Activated CD4-positive, alpha-beta memory T cell treated with anti-CD3 and anti-CD28 coated beads for 36 hours (primary cell): ENCODE results near the gene FLT3LG. TPM values are rescaled to one million over a fixed set of nuclear protein-coding genes. Genes with fewer than 3 reads are reported as not detected.

ENCODE experiments used
- CTCF ChIA-PET: fragments of 350-600 bp; sonication (Branson Sonifier 250); formaldehyde crosslinking; loops from one replicate; lab custom pipeline; 2021; ENCODE audit warnings: antibody characterized with exemption, inconsistent platforms; lab: Charles Lee
- POLR2A ChIA-PET: fragments of 350-600 bp; sonication (Branson Sonifier 250); formaldehyde crosslinking; loops from one replicate; lab custom pipeline; 2021; ENCODE audit warnings: antibody characterized with exemption; lab: Charles Lee
- DNase-seq: peaks from one replicate; pipeline ENCODE4 v3.0.0-alpha.2; 2020
- H3K27ac Mint-ChIP-seq: one replicate; pipeline ENCODE4 v1.8.0; 2021; ENCODE audit warnings: mixed read lengths
- H3K27me3 Mint-ChIP-seq: one replicate; pipeline ENCODE4 v1.8.0; 2021; ENCODE audit warnings: mixed read lengths
- H3K36me3 Mint-ChIP-seq: one replicate; pipeline ENCODE4 v1.8.0; 2021; ENCODE audit warnings: mixed read lengths
- H3K4me1 Mint-ChIP-seq: one replicate; pipeline ENCODE4 v1.8.0; 2021; ENCODE audit warnings: low read depth, mixed read lengths
- H3K4me3 Mint-ChIP-seq: one replicate; pipeline ENCODE4 v1.8.0; 2021; ENCODE audit warnings: mild to moderate bottlenecking, mixed read lengths
- H3K9me3 Mint-ChIP-seq: one replicate; pipeline ENCODE4 v1.8.0; 2021; ENCODE audit warnings: mixed read lengths
- intact Hi-C: fragments of 100-400 bp; cut with micrococcal nuclease; formaldehyde crosslinking; loops from one replicate; pipeline ENCODE4 v1.15.1; 2023
- microRNA-seq: library from miRNA; unstranded; fragments of <30 nt; microRNA quantifications from one replicate; pipeline ENCODE4 v1.2.0, GENCODE V29; 2022; ENCODE audit warnings: borderline number of aligned reads, borderline microRNAs expressed, borderline replicate concordance
- total RNA-seq, 2 experiments: library from RNA; stranded (reverse); gene quantifications; one replicate each; pipeline ENCODE4 v1.2.3, GENCODE V29; 2021

Gene FLT3LG
- total RNA-seq, 2 experiments from 2014 or later = 50.1 to 51.0 TPM

GRCh38 chr19:49528211-49528771 is 54.3 kb downstream of the FLT3LG start:
- Mint-ChIP-seq H3K27ac (no peak overlapping the region), H3K9me3 (no peaks in the 10 kb centered on the region), H3K27me3 (no peaks in the 10 kb centered on the region), H3K4me3 (peak overlapping the region; percentile 72), H3K36me3 (no peaks in the 10 kb centered on the region), H3K4me1 (peaks cover 18% of the 10 kb centered on the region)
- intact Hi-C loops = no loop called here
- ChIA-PET CTCF (interaction anchor here (0.8 to 2.1 kb wide), 7 partner anchors 18 to 150 kb away, joined by 3 to 15 read pairs (median 6); no protein-coding TSS in a partner anchor), POLR2A (no interaction called here)
- no peak for DNase-seq

DNA sequence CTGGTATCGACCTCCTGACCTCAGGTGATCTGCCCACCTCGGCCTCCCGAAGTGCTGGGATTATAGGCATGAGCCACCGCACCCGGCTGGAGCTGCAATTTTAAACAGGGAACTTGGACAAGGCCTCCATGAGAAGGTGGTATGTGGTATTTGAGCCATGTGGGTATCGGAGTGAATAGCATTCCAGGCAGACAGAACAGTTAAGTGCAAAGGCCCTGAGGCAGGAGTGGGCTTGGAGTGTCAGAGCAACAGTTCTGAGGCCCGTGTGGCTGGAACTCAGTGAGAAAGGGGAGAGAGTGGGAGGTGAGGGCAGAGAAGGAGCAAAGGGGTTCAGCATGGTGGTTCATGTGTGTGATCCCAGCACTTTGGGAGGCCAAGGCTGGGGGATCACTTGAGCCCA is 56.7 kb downstream of the FLT3LG start:
- ChIA-PET POLR2A (interaction anchor here (0.6 kb wide), 1 partner anchor 62 kb away, joined by 3 read pairs; no protein-coding TSS in a partner anchor), CTCF (interaction anchor here (0.8 to 1.6 kb wide), 4 partner anchors 24 to 39 kb away, joined by 3 to 6 read pairs (median 4); no protein-coding TSS in a partner anchor)
- no peaks in the 10 kb centered on the region for H3K27me3 Mint-ChIP-seq
- intact Hi-C loops = no loop called here
- H3K27ac Mint-ChIP-seq = no peak overlapping the region
- H3K4me3 Mint-ChIP-seq = no peak overlapping the region
- DNase-seq = no peak
- H3K36me3 Mint-ChIP-seq = no peaks in the 10 kb centered on the region
- H3K9me3 Mint-ChIP-seq = no peaks in the 10 kb centered on the region
- peaks cover 33% of the 10 kb centered on the region for H3K4me1 Mint-ChIP-seq

- ChIA-PET POLR2A (interaction anchor here (0.5 to 1.7 kb wide), 5 partner anchors 13 to 131 kb away, joined by 3 to 6 read pairs (median 3); partner anchors contain the start of gene NOSIP), CTCF (interaction anchor here (0.6 to 4.2 kb wide), 17 partner anchors 9 to 139 kb away, joined by 3 to 36 read pairs (median 4); partner anchors contain the start of gene RPS11)
- Mint-ChIP-seq H3K9me3 (no peaks in the 10 kb centered on the region), H3K4me3 (peak overlapping the region; percentile 75), H3K27me3 (no peaks in the 10 kb centered on the region), H3K27ac (no peak overlapping the region), H3K4me1 (peaks cover 20% of the 10 kb centered on the region), H3K36me3 (no peaks in the 10 kb centered on the region)
- intact Hi-C loops = loop anchor here (2.0 kb wide), 1 partner anchor 21 kb away; no protein-coding TSS in a partner anchor
- peak; percentile 83 for DNase-seq
Measured at GRCh38 chr19:49533551-49534488, 59.8 kb downstream of the FLT3LG start.

DNA sequence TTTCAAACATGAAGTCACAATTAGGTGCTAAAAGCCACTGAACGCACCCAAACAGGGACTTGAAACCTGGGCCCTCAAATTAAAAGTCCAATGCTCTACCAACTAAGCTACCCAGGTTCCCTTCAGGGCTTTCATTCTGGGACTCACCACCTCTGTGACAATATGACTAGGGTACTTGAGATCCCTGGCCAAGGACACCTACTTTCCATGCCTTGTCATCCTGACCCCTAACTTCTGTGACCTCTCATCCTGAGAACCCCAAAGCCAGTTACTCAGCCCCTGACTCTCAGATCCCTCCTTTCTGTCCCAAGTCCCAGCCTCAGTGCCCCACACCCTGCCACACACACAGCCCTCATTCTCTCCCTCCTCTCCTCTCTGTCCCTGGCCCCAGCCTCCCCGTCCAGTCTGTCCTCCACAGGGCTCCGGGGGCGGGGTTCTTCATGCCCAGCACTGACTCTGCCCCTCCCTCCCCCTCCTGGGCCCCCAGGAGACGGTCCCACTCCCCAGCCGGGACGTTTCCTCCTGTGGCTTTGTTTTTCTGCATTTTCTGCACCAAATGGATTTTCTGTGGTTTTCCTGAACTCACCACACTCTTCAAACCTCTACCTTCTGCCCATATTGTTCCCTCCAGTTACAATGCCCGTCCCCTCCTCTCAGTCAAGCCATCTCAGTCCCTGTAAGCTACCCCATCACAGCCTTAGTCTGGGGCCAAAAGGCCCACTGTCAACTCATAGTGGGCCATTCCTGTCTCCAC is 60.8 kb downstream of the FLT3LG start:
- DNase-seq = peak; percentile 44
- H3K27ac Mint-ChIP-seq = no peak overlapping the region
- peaks cover 20% of the 10 kb centered on the region for H3K4me1 Mint-ChIP-seq
- no peaks in the 10 kb centered on the region for H3K36me3 Mint-ChIP-seq
- intact Hi-C loops = loop anchor here (2.0 kb wide), 1 partner anchor 20 kb away; no protein-coding TSS in a partner anchor
- no peaks in the 10 kb centered on the region for H3K9me3 Mint-ChIP-seq
- H3K4me3 Mint-ChIP-seq = peak overlapping the region; percentile 75
- POLR2A ChIA-PET = interaction anchor here (0.6 to 1.7 kb wide), 5 partner anchors 12 to 49 kb away, joined by 3 to 6 read pairs (median 3); partner anchors contain the start of gene NOSIP
- CTCF ChIA-PET = interaction anchor here (0.6 to 4.2 kb wide), 17 partner anchors 9 to 138 kb away, joined by 3 to 36 read pairs (median 4); partner anchors contain the start of gene RPS11
- no peaks in the 10 kb centered on the region for H3K27me3 Mint-ChIP-seq

Small RNAs within 50 kb of the gene (microRNA-seq; reads per million reads assigned to microRNA genes)
- gene MIR150 = 17,429 reads per million, percentile 97 among the genes with 10 or more reads in this experiment

Other genes starting within 250 kb of the FLT3LG start
- gene SLC6A16, start 149.0 kb upstream of the FLT3LG start, total RNA-seq = 1 to 10 TPM; 1.0 to 1.3 TPM
- gene CD37, start 138.8 kb upstream of the FLT3LG start, total RNA-seq = 100 to 1,000 TPM; 178 to 181 TPM
- gene TEAD2, start 111.8 kb upstream of the FLT3LG start, total RNA-seq = not detected
- not detected for gene DKKL1, start 110.3 kb upstream of the FLT3LG start, total RNA-seq
- gene KASH5, start 86.0 kb upstream of the FLT3LG start, total RNA-seq = 1 to 10 TPM; 2.3 to 2.6 TPM
- not detected for gene PTH2, start 50.8 kb upstream of the FLT3LG start, total RNA-seq
- not detected for gene GFY, start 48.8 kb upstream of the FLT3LG start, total RNA-seq
- under 1 TPM in 1 of 2 experiments, not detected in 1; 0.17 TPM for gene SLC17A7, start 32.7 kb upstream of the FLT3LG start, total RNA-seq
- 100 to 1,000 TPM; 117 to 129 TPM for gene PIH1D1, start 22.4 kb upstream of the FLT3LG start, total RNA-seq
- 10 to 100 TPM; 43.7 to 44.2 TPM for gene ALDH16A1, start 21.0 kb upstream of the FLT3LG start, total RNA-seq
- gene RPL13A, start 13.4 kb downstream of the FLT3LG start, total RNA-seq = 1,000 to 10,000 TPM; 4,276 to 4,379 TPM
- 1,000 to 10,000 TPM; 3,093 to 3,130 TPM for gene RPS11, start 22.2 kb downstream of the FLT3LG start, total RNA-seq
- 10 to 100 TPM; 13.2 to 17.2 TPM for gene FCGRT, start 38.4 kb downstream of the FLT3LG start, total RNA-seq
- 1 to 10 TPM; 6.3 to 6.5 TPM for gene RCN3, start 53.8 kb downstream of the FLT3LG start, total RNA-seq
- 10 to 100 TPM; 80.3 to 84.3 TPM for gene NOSIP, start 106.3 kb downstream of the FLT3LG start, total RNA-seq
- 1 to 10 TPM in 1 of 2 experiments, under 1 TPM in 1; 0.85 to 1.5 TPM for gene PRRG2, start 107.1 kb downstream of the FLT3LG start, total RNA-seq
- 10 to 100 TPM; 19.9 to 22.4 TPM for gene PRR12, start 117.0 kb downstream of the FLT3LG start, total RNA-seq
- gene RRAS, start 165.9 kb downstream of the FLT3LG start, total RNA-seq = 10 to 100 TPM; 12.2 to 14.4 TPM
- 10 to 100 TPM; 57.4 to 58.6 TPM for gene SCAF1, start 168.0 kb downstream of the FLT3LG start, total RNA-seq
- 100 to 1,000 TPM; 143 to 156 TPM for gene IRF3, start 191.6 kb downstream of the FLT3LG start, total RNA-seq
- gene BCL2L12, start 191.7 kb downstream of the FLT3LG start, total RNA-seq = 10 to 100 TPM; 87.2 to 89.1 TPM
- gene PRMT1, start 203.1 kb downstream of the FLT3LG start, total RNA-seq = 100 to 1,000 TPM; 315 to 325 TPM
- 1 to 10 TPM; 2.9 to 3.0 TPM for gene ADM5, start 215.4 kb downstream of the FLT3LG start, total RNA-seq
- gene CPT1C, start 216.9 kb downstream of the FLT3LG start, total RNA-seq = 1 to 10 TPM; 1.4 to 1.6 TPM